Putamen (tissue), 1 donor: ENCODE measurements around the gene TRAP1.
A peak's percentile ranks its signal among the peaks of the same experiment; 100 is the strongest.

Experiments used
- DNase-seq: peaks from one replicate; pipeline ENCODE4 v3.0.0-alpha.2; 2016; ENCODE audit warnings: low spot score

Gene TRAP1

GRCh38 chr16:3713587-3714242 is 3.6 kb downstream of the TRAP1 start:
- DNase-seq, result no peak

- DNase-seq, result no peak
These were observed 4.4 kb downstream of the TRAP1 start for GRCh38 chr16:3712861-3713372.

DNA sequence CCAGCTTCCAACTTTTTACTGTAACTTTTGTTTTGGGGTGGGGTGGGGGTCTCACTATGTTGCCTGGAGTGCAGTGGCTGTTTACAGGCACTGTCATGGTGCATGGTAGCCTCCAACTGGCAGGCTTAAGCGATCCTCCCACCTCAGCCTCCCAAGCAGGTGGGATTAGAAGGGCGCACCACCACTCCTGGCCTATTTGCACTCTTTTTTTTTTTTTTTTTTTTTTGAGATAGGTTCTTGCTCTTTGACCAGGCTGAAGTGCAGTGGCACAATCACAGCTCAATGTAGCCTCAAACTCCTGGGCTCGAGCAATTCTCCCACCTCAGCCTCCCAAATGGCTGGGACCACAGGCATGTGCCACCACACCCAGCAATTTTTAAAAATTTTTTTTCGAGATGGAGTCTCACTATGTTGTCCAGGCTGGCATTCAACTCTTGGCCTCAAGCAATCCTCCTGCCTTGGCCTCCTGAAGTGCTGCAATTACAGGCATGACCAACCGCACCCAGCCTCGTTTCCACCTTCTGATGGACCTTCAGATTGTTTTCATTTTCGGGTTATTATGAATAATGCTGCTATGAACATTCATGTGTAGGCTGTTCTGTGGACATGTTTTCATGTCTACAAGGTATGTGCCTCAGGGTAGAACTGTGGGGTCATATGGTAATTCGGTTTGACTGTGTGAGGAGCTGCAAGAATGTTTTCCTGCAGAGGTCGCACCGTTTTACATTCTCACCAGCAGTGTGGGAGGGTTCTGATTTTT is 10.9 kb downstream of the TRAP1 start:
- DNase-seq, result no peak

DNA sequence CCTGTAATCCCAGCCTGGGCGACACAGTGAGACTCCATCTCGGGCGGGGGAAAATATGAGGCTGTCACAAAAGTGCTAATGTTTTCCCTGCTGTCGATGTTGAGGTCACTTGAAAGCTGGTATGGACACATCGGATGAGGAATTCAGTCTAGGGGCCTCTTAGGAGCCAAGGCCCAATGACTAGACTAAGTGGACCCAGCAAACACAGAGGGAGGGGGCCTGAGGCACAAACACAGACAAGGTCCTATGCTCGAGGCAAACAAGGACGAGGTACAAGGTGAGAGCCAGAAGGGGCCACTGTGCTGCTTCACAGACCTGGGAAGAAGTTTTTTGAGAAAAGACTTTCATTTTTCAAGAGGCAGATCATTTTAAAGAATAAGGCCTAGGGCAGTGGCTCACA is 15.2 kb downstream of the TRAP1 start:
- DNase-seq, result no peak

GRCh38 chr16:3701531-3701930 is 15.8 kb downstream of the TRAP1 start:
- DNase-seq, result no peak

DNA sequence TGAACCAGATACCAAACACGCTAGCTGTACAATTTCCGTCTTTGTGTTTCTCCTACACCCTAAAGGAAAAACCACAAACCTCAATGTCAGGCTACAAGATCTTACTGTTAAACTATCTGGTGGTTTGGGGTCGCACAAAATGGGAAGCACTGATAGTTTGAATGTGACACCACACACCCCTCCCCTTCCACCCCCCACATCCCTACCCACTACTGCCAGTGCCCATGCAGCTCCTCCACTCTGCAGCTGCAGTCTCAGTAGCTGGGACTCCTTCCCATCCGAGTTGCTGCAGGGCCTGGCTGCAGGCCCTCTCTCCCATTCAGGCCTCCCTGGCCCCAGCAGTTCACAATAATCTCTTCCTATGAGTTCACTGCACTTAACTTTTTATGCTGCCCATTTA is 18.4 kb downstream of the TRAP1 start:
- DNase-seq, result no peak

GRCh38 chr16:3696425-3697218 is 20.7 kb downstream of the TRAP1 start:
- no peak for DNase-seq

DNA sequence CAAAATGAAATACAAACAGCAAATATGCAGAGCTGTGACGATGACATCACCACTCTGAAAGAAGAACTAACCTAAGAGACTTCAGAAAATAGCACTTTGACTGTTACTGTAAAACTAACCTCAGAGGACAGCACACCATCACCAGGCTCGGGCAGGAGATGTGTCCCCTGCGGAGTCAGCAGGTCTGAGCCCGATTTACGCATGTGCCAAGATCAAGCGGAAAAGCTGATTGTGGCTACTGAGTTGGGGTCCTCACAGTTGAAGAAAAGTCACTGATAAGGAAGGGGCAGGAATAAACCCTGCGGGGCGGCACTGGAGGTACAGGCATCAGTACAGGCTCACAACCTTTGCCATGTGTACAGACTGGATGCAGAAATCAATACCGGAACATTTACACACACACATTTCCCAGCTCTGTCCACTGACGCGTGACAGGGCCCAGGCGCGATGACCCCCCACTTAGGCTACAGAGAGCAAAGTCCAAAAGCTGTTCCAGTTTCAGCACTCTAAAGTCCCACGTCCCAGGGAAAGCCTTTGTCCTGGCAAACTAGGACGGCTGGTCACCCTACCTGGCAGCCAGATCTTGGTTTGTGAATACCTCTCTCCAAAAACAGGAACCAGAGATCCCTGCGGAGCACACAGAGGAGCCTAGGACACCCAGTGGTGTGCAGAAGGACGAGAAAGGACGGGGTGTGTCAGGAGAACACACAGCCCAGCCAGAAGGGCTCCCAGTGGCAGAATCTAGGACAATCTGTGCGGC is 21.5 kb downstream of the TRAP1 start:
- no peak for DNase-seq

GRCh38 chr16:3694051-3694450 is 23.3 kb downstream of the TRAP1 start:
- DNase-seq, result no peak

DNA sequence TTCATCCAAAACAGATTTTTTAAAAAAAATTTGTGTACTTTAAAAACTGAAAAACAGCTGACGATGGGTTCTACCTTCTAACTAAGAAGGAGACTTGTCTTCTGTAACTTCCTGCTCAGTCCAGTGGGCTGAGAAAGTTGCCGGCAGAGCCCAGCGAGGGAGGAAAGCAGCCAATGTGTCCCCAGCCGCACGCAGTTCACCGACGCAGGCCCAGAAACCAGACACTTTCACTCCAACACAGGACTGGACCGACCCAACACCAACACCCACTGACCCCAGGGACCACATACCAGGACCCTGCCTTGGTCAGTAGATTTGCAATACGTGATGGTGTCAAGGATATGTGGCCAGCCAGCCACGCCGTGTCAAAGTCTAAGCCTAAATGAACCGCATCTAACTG is 25.6 kb downstream of the TRAP1 start:
- no peak for DNase-seq

DNA sequence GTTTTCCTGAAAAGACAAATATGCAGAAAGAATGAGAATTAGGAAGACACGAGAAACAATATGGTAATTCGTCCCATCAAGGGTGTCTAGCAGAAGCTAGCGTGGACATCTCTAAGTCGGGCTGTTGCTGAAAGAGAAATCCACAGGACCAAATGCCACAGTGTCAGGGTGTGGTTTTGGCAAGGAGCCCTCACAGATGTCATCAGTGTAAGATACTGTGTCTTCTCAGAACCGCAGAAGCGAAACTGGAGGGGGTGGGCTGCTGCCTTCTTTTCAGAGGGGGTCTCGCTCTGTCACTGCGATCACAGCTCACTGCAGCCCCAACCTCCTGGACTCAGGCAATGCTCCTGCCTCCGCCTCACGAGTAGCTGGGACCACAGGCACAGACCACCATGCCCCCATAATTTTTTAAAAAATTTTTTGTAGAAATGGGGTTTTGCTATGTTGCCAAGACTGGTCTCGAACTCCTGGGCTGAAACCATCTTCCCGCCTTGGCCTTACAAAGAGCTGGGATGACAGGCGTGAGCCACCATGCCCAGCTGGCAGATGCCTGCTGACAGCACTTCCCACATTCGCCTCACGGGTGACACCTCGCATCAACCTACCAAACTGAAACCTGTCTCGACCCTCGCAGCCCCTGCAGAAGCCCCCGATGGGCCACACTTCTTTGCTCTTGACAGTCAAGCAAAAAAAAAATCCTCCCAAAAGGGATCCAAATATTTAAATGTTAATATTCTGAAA is 26.2 kb downstream of the TRAP1 start:
- no peak for DNase-seq

- DNase-seq, result peak; percentile 91
These were observed 26.8 kb downstream of the TRAP1 start for GRCh38 chr16:3690470-3690928.

DNA sequence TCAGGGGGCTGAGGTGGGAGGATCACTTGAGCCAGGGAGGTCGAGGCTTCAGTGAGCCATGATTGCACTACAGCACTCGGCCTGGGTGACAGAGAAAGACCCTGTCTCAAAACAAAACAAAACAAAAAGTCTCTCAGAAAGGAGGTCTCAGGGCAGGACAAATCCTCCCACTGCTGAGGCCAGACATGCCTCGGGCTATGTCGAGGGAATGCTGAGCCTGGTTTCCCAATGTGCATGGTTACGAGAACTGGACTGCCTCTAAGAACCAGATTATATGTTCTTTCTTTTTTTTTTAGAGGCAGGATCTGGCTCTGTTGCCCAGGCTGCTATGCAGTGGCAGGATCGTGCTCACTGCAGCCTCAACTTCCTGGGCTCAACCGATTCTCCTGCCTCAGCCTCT is 27.6 kb downstream of the TRAP1 start:
- no peak for DNase-seq

GRCh38 chr16:3687792-3688191 is 29.5 kb downstream of the TRAP1 start:
- no peak for DNase-seq

- no peak for DNase-seq
These were observed 30.3 kb downstream of the TRAP1 start for GRCh38 chr16:3687021-3687420.

- peak; percentile 33 for DNase-seq
These were observed 36.1 kb downstream of the TRAP1 start for GRCh38 chr16:3681206-3681605.

- no peak for DNase-seq
These were observed 39.3 kb downstream of the TRAP1 start for GRCh38 chr16:3677994-3678393.

- DNase-seq, result no peak
These were observed 41.7 kb downstream of the TRAP1 start for GRCh38 chr16:3675601-3676130.

GRCh38 chr16:3674513-3675295 is 42.6 kb downstream of the TRAP1 start:
- DNase-seq, result no peak
